HK-2 (cell line): Measurements from ENCODE around the gene NECAB3.

Experiments
- DNase-seq: peaks from one replicate; pipeline ENCODE4 v3.0.0-alpha.2; 2018; ENCODE audit not compliant: unreplicated experiment

The NECAB3 gene

DNA sequence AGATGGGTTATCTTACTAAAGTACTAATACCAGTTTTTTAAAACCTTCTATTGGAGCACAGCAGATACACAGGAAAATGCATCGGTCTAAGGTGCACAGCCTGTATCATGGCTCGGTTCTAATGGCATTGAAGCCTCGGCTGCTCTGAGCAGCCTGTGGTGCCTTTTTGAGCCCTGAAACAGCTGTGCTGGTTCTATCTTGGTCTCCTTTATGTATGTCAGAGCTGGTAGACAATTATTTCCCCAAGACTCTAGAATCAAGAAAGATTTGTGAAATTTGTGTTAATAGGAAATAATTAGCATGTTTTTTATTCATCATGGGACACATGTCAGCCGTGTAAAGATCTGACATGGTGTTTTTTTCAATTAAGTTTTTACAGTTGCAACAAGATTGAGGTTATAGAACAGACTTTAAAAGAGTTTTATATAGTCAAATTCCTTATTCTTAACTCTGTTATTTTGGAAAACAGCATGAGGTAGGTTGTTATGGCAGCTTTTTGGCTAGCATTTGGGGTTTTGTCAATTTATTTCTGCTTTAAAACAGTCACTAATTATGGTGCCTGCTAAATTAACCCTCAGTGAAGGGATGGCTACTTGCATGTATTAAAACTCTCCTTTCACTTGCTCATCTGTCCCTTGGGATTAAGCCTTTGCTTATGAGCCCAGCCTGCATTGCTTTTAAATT, 52.4 kb downstream of the NECAB3 start:
- no peak for DNase-seq

DNA sequence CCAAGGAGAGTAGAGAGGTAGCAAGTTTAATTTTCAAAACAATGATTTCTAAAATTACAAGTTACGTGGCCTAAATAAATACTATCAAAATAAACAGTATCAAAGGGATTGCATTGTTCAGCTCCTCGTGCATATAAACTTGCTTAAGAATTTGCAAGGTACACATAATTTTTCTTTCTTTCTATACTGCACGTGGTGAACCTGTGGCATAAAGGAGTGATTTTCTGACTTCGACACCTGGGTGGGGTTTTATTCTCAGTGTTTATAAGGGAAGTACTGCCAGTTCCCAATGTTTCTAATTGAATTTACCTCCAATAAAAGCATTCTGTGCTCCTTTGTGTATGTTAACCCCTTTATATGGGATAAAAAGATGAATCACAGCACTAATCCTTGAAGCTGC, 62.2 kb downstream of the NECAB3 start:
- DNase-seq, result no peak

DNA sequence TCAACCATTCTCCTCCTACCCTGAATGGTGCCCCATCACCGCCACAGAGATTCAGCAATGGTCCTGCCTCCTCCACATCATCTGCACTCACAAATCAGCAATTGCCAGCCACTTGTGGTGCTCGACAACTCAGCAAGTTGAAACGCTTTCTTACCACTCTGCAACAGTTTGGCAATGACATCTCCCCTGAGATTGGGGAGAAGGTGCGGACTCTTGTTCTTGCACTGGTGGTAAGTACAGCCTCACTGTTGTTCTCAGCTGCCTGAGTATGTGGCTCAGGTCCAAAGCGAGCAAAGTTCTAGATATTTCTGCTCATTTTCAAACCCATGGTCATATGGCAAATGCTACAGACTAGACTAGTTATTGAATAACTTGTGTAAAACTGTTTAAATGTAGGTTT, 63.1 kb downstream of the NECAB3 start:
- DNase-seq, result no peak

DNA sequence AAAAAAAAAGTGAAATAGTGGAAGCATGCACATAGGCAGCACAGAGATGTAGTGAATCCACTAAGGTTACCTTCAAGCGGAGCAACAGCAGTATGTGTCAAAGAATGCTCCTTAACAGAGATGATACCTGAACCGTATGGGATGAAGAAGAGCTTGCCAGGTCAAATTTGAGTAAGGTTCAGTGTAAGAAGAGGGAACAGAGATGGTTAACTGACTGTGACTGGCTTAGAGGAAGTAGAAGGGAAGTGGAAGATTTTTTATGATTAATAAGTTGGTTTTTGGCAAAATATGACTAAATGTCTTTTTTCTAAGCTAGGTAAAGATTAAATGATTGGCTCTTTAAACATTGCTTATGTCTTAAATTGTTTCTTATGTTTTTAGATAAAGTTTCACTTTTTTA, 64.7 kb downstream of the NECAB3 start:
- no peak for DNase-seq
